HFF-Myc (cell line): ENCODE data around the gene EXD3.

Source experiments
- DNase-seq: peaks from one replicate; pipeline ENCODE4 v3.0.0-alpha.2; 2011; ENCODE audit warnings: low read depth; ENCODE audit errors: extremely low read depth
- H3K4me3 ChIP-seq: replicated peaks from 2 replicates; pipeline ENCODE4 v1.5.1; 2011; ENCODE audit warnings: low read depth, mild to moderate bottlenecking, control low read depth, low read length
- TF ChIP-seq, protein P1 (sequence below): IDR thresholded peaks from 2 replicates; pipeline ENCODE4 v1.5.1; 2012; ENCODE audit warnings: mild to moderate bottlenecking, low read depth, low read length, control low read depth; ENCODE audit errors: missing control alignments

EXD3 gene

DNA sequence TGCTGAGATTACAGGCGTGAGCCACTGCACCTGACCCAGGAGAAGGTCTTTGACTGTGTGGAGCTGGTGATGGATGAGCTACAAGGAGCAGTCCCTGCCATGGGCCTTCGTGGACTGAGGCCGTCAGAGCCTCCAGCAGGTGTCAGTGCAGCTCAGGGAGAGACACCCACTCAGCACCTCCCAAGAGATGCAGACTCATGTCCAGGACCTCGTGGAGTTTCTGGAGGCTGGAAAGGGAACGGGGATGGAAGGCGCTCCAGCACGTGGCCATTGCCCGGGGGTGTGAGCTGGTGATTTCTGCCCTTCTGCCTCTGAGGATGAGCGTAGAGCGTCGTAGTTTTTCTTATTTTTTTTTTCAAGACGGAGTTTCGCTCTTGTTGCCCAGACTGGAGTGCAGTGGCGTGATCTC is 136.0 kb downstream of the EXD3 start:
- no peak overlapping the region for H3K4me3 ChIP-seq
- DNase-seq, result no peak

DNA sequence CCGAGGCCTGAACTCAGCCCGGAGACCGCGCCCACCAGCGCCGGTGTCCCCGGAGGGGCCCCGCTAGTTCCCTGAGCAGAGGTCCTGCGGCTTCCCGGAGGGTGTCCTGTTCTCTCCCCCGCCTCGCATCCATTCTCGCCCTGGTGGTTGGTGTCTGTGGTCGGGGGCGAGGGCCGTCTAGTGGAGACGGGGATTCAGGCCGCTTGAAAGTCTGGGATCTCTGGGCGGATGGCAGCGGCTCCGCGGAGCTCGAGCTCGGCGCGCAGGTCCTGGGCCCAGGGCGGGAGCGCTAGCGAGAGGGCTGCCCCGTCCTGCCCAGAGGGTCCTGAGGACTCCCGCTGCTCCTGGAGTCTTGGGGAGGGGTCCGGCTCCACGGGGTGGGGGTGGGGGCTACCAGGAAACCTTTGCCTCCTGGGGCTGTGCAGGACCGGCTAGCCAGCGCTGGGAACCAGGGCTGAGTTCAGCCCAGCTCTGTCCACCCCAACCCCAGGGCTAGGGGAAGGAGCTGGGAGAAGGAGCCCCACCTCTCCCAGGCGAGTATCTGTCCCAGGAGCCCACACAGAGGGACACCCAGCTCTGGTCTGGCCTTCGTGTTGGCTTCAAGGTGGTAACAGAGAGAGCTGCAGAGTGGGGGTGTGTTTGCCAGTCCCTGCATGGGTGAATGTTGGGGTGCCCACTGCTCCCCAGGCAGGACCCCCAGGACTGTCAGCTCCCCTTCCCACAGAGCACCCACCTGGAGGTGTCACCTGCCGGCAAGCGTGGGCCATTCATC is 141.4 kb downstream of the EXD3 start:
- no peak for DNase-seq
- no peak overlapping the region for H3K4me3 ChIP-seq
- TF ChIP-seq, protein P1, sequence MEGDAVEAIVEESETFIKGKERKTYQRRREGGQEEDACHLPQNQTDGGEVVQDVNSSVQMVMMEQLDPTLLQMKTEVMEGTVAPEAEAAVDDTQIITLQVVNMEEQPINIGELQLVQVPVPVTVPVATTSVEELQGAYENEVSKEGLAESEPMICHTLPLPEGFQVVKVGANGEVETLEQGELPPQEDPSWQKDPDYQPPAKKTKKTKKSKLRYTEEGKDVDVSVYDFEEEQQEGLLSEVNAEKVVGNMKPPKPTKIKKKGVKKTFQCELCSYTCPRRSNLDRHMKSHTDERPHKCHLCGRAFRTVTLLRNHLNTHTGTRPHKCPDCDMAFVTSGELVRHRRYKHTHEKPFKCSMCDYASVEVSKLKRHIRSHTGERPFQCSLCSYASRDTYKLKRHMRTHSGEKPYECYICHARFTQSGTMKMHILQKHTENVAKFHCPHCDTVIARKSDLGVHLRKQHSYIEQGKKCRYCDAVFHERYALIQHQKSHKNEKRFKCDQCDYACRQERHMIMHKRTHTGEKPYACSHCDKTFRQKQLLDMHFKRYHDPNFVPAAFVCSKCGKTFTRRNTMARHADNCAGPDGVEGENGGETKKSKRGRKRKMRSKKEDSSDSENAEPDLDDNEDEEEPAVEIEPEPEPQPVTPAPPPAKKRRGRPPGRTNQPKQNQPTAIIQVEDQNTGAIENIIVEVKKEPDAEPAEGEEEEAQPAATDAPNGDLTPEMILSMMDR, result no peak

More for the DNA sequence above, 136.0 kb downstream of the EXD3 start:
- TF ChIP-seq, protein P1, result peak; percentile 66

DNA sequence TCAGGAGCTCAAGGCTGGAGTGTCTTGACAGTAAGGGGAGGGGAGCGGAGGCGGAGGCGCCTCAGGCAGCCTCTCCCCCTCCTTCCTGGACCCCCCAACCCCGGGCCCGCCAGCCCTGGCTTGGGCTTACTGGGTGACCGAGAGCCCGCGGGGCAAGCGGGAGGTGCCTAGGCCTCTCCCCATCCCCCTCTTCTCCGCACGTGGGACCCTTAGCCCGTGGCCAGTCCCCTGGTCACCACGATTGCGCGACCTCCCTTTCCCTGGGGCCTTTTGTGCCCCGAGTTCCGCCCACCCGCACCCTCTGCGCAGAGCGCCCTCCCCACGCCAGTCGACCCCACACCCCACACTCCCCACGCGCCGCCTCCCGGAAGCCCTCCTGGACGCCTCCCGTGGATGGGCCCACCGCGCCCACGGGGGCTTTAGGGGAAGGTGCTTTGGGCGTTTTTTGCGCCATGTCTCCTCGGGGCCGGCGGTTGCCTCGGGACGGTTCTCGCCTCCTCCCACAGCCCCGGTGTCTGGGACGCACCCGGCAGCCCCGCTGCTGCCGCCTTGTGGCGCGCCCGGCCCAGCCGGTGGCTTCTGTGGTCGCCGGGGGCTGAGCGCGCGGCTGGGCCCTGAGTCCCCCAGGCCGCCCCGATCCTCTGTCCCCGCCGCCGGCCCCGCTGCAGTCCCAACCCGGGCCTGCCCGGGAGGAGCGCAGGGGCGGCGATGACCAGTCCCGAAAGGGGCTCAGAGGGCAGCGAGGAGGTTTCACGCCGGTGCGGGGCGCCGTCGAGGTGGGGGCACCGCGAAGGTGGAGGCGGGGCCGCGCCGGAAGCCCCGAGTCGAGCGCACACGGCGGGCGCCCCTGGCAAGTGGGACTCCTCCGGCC is 142.3 kb downstream of the EXD3 start:
- TF ChIP-seq, protein P1, result no peak
- no peak for DNase-seq
- H3K4me3 ChIP-seq, result no peak overlapping the region; the same call in 1 of the 2 replicates

DNA sequence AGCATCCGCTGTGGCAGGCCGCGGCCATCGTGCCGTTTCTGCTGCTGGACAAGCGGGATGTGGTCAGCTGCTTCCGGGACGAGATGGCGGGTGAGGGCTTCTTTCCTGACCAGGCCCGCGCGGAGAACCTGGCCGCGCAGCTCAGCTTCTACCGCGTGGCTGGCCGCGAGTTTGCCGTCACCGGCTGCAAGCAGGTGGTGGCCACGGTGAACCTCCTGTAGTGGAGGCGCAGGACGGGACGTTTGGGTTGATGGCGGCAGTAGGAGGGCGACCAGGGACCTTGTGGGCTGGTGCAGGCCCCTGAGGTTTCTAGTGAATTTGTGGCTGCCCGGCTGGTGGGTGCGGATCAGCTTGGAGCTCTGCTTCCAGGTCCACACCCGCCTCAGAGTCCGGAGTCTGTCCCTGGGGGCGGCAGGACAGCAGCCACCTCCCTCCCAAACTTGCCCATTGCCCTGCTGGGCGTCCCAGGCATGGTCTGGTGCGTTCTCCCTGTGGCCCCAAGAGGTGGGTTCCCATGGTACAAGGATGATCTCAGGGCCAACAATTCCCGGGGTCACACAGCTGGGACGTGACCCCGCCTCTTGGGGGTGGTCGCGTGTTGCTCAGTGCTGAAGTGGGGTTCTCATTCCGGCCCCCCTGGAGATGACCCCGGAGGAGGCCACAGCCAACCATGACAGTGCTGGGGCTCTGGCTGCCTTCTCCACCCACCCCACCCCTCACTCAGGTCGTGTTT is 143.1 kb downstream of the EXD3 start:
- TF ChIP-seq, protein P1, result no peak
- H3K4me3 ChIP-seq, result no peak overlapping the region; the same call in 1 of the 2 replicates
- DNase-seq, result no peak

DNA sequence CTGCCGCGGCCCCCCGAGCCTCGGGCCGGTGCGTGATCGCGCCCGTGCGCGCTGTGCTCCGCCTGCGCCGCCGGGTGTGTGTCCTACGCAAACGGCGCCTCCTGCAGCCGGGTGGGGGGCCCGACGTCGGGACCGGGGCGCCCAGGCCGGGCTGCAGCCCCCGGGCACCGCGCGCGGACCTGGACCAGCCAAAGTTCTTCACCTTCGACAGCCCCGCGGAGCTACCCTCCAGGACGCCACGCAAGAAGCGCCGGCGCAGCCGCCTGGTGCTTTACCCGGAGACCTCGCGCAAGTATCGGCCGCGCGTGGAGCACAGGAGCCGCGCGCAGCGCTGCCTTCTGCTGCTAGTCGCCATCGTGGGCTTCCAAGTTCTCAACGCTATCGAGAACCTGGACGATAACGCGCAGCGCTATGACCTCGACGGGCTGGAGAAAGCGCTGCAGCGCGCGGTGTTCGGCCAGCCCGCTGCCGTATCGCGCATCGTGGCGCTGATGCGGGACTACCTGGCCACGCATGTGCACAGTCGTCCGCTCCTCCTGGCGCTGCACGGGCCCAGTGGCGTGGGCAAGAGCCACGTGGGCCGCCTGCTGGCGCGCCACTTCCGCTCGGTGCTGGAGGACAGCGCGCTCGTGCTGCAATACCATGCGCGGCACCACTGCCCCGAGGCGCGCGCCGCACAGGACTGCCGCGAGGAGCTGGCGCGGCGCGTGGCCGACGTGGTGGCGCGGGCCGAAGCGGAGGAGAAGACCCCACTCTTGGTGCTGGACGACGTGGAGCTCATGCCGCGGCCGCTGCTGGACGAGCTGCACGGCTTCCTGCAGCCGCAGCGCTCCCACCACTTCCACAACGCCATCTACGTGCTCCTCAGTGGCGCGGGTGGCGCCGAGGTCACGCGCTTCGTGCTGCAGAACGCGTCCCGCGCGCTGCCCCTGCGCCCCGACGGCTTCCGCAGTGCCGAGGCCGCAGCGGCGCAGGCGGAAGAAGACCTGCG is 143.9 kb downstream of the EXD3 start:
- peak overlapping the region; percentile 65 for H3K4me3 ChIP-seq

More for the DNA sequence above, 143.9 kb downstream of the EXD3 start:
- DNase-seq, result no peak
- TF ChIP-seq, protein P1, result no peak
